Esophagus squamous epithelium (tissue), 4 donors: ENCODE measurements around the gene TMEM139.

ENCODE experiments used
- CTCF ChIP-seq, 6 experiments: fragments of 450-650 bp in 4 of 6; fragments of 200-600 bp in 2 of 6; sonication (generic) in 2 of 6; IDR thresholded peaks; one replicate each; pipeline ENCODE4 v1.5.1; 2016 to 2019; ENCODE audit warnings: antibody characterized with exemption in 6 of 6, mild to moderate bottlenecking in 4 of 6, moderate library complexity in 4 of 6
- POLR2A ChIP-seq, 4 donors: fragments of 450-650 bp; IDR thresholded peaks; one replicate each; pipeline ENCODE4 v1.6.1; 2017; ENCODE audit warnings: antibody characterized with exemption in 4 of 4, mild to moderate bottlenecking in 4 of 4, moderate library complexity in 3 of 4

GRCh38 chr7:143239813-143240212, 44.9 kb upstream of the TMEM139 start:
- TF ChIP-seq POLR2A (IDR thresholded peaks at IDR 0.05) (no peak), CTCF (IDR thresholded peaks at IDR 0.05) (no peak)
